Measurements from ENCODE around the gene RSPH6A. TPM values are rescaled to one million over a fixed set of nuclear protein-coding genes. Genes with fewer than 3 reads are reported as not detected.

The RSPH6A gene
- total RNA-seq, 1 experiment from 2014 or later, result 0.52 TPM

- Mint-ChIP-seq H3K4me3 (ENCODE audit: low read depth, unreplicated experiment) (no peak overlapping the region), H3K36me3 (ENCODE audit: insufficient read depth, unreplicated experiment) (peaks cover 81% of the 10 kb centered on the region), H3K27ac (ENCODE audit: unreplicated experiment) (no peak overlapping the region), H3K9me3 (ENCODE audit: low read depth, unreplicated experiment) (no peaks in the 10 kb centered on the region), H3K27me3 (ENCODE audit: unreplicated experiment) (no peaks in the 10 kb centered on the region), H3K4me1 (ENCODE audit: low read depth, unreplicated experiment) (peaks cover 27% of the 10 kb centered on the region)
- no peak for TF ChIP-seq CTCF (IDR thresholded peaks at IDR 0.05; ENCODE audit: unreplicated experiment)
- no peak for DNase-seq
- intact Hi-C loops (cut with micrococcal nuclease; ENCODE audit: unreplicated experiment), result no loop called here
- BruUV-seq (replicated peaks), result no TSS peak
- CTCF ChIA-PET, result interaction anchor here (0.6 kb wide), 1 partner anchor 44 kb away, joined by 4 read pairs; no protein-coding TSS in a partner anchor
Observed at GRCh38 chr19:45860359-45861259, 45.5 kb upstream of the RSPH6A start.

GRCh38 chr19:45854167-45854778 is 39.2 kb upstream of the RSPH6A start:
- Mint-ChIP-seq H3K4me1 (ENCODE audit: low read depth, unreplicated experiment) (no peaks in the 10 kb centered on the region), H3K9me3 (ENCODE audit: low read depth, unreplicated experiment) (no peaks in the 10 kb centered on the region), H3K4me3 (ENCODE audit: low read depth, unreplicated experiment) (no peak overlapping the region), H3K27ac (ENCODE audit: unreplicated experiment) (no peak overlapping the region), H3K27me3 (ENCODE audit: unreplicated experiment) (no peaks in the 10 kb centered on the region), H3K36me3 (ENCODE audit: insufficient read depth, unreplicated experiment) (peaks cover 72% of the 10 kb centered on the region)
- CTCF ChIA-PET, result interaction anchor here (0.7 kb wide), 1 partner anchor 65 kb away, joined by 3 read pairs; no protein-coding TSS in a partner anchor
- intact Hi-C loops (cut with micrococcal nuclease; ENCODE audit: unreplicated experiment), result no loop called here
- BruUV-seq (replicated peaks), result no TSS peak
- no peak for TF ChIP-seq CTCF (IDR thresholded peaks at IDR 0.05; ENCODE audit: unreplicated experiment)
- DNase-seq, result no peak

GRCh38 chr19:45852983-45853382 is 37.9 kb upstream of the RSPH6A start:
- Mint-ChIP-seq H3K27ac (ENCODE audit: unreplicated experiment) (no peak overlapping the region), H3K4me1 (ENCODE audit: low read depth, unreplicated experiment) (no peaks in the 10 kb centered on the region), H3K27me3 (ENCODE audit: unreplicated experiment) (no peaks in the 10 kb centered on the region), H3K4me3 (ENCODE audit: low read depth, unreplicated experiment) (no peak overlapping the region), H3K36me3 (ENCODE audit: insufficient read depth, unreplicated experiment) (peaks cover 69% of the 10 kb centered on the region), H3K9me3 (ENCODE audit: low read depth, unreplicated experiment) (no peaks in the 10 kb centered on the region)
- DNase-seq, result no peak
- intact Hi-C loops (cut with micrococcal nuclease; ENCODE audit: unreplicated experiment), result no loop called here
- CTCF ChIA-PET, result interaction anchor here (0.6 kb wide), 1 partner anchor 65 kb away, joined by 5 read pairs; no protein-coding TSS in a partner anchor
- no TSS peak for BruUV-seq (replicated peaks)
- TF ChIP-seq CTCF (IDR thresholded peaks at IDR 0.05; ENCODE audit: unreplicated experiment), result no peak

DNA sequence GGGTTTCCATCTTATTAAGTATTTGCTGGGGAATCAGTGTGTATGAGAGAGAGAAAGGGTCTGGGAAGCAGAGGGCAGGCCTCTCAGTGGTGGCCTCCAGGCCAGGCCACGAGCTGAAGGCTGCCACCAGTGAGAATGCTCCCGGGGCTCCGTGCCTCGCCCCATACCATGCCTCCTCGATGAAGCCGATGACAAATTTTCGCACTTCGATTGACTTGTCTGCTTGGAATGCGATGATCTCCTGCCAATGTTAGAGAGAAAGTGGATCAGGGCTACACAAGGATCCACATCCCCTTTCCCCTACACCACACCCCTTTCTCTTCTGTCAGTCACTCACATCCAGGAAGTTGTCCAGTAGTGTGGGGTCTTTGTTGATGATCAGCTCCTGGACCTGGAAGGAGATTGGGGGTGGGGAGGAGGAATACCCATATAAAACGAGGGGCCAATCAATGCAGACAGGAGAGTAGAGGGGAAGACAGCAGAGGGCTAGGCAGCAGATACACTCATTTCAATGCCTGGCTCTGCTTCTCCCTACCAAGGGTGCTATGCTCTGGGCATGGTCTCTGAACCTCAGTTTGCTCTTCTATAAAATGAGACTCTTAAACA is 37.1 kb upstream of the RSPH6A start:
- no peak for DNase-seq
- Mint-ChIP-seq H3K27me3 (ENCODE audit: unreplicated experiment) (no peaks in the 10 kb centered on the region), H3K36me3 (ENCODE audit: insufficient read depth, unreplicated experiment) (peaks cover 66% of the 10 kb centered on the region), H3K4me1 (ENCODE audit: low read depth, unreplicated experiment) (no peaks in the 10 kb centered on the region), H3K27ac (ENCODE audit: unreplicated experiment) (no peak overlapping the region), H3K4me3 (ENCODE audit: low read depth, unreplicated experiment) (no peak overlapping the region), H3K9me3 (ENCODE audit: low read depth, unreplicated experiment) (no peaks in the 10 kb centered on the region)
- no peak for TF ChIP-seq CTCF (IDR thresholded peaks at IDR 0.05; ENCODE audit: unreplicated experiment)
- BruUV-seq (replicated peaks), result no TSS peak
- intact Hi-C loops (cut with micrococcal nuclease; ENCODE audit: unreplicated experiment), result no loop called here
- CTCF ChIA-PET, result interaction anchor here (1.3 kb wide), 1 partner anchor 11 kb away, joined by 3 read pairs; the partner anchor contains the start of gene FOXA3
